CD4-positive, CD25-positive, alpha-beta regulatory T cell (primary cell): ENCODE measurements around the gene BRSK2. TPM values are rescaled to one million over a fixed set of nuclear protein-coding genes. Genes with fewer than 3 reads are reported as not detected.
A peak's percentile ranks its signal among the peaks of the same experiment; 100 is the strongest.

Experiments used
- ATAC-seq, 2 donors: fragments of 150-1000 bp; cut with Tn5 transposase; one replicate each; pipeline ENCODE4 v1.10.0; 2021; ENCODE audit warnings: low read depth in 2 of 2, moderate number of reproducible peaks in 2 of 2, moderate library complexity in 1 of 2
- DNase-seq, 3 donors: peaks; one replicate each; pipeline versions ENCODE4 v3.0.0 to v3.0.0-alpha.2; 2012 to 2022; ENCODE audit warnings: mixed read lengths in 1 of 3
- H3K27ac ChIP-seq: one replicate; pipeline ENCODE4 v1.7.0; 2013; ENCODE audit warnings: mild to moderate bottlenecking, low read length; ENCODE audit not compliant: insufficient read depth, poor library complexity, severe bottlenecking
- H3K27me3 ChIP-seq: one replicate; pipeline ENCODE4 v1.7.0; 2013; ENCODE audit warnings: low read length; ENCODE audit not compliant: control insufficient read depth, insufficient read depth
- H3K36me3 ChIP-seq: one replicate; pipeline ENCODE4 v1.7.0; 2013; ENCODE audit warnings: mild to moderate bottlenecking, low read length, moderate library complexity; ENCODE audit not compliant: control insufficient read depth, insufficient read depth
- H3K4me1 ChIP-seq: 2 replicates; pipeline ENCODE4 v1.7.0; 2013; ENCODE audit warnings: mild to moderate bottlenecking, low read length; ENCODE audit not compliant: insufficient read depth, control insufficient read depth, poor library complexity, severe bottlenecking
- H3K4me3 ChIP-seq: one replicate; pipeline ENCODE4 v1.7.0; 2013; ENCODE audit warnings: low read depth, mild to moderate bottlenecking, low read length, moderate library complexity
- H3K9me3 ChIP-seq, 2 experiments: 1 replicate in 1 of 2; 2 replicates in 1 of 2; pipeline ENCODE4 v1.7.0; 2013; ENCODE audit warnings: low read length in 2 of 2, mild to moderate bottlenecking in 1 of 2, moderate library complexity in 1 of 2; ENCODE audit not compliant: control insufficient read depth in 2 of 2
- H3K27ac Mint-ChIP-seq, 3 donors: one replicate each; pipeline ENCODE4 v1.8.0; 2020 to 2022; ENCODE audit warnings: mild to moderate bottlenecking in 3 of 3, mixed read lengths in 3 of 3, moderate library complexity in 2 of 3
- H3K27me3 Mint-ChIP-seq: one replicate; pipeline ENCODE4 v1.8.0; 2022; ENCODE audit warnings: mild to moderate bottlenecking, mixed read lengths
- H3K36me3 Mint-ChIP-seq: one replicate; pipeline ENCODE4 v1.8.0; 2020; ENCODE audit warnings: mixed read lengths
- H3K4me1 Mint-ChIP-seq, 4 donors: one replicate each; pipeline ENCODE4 v1.8.0; 2020 to 2022; ENCODE audit warnings: mixed read lengths in 4 of 4, mild to moderate bottlenecking in 1 of 4
- H3K4me3 Mint-ChIP-seq, 4 donors: one replicate each; pipeline ENCODE4 v1.8.0; 2020 to 2022; ENCODE audit warnings: mild to moderate bottlenecking in 4 of 4, mixed read lengths in 4 of 4, moderate library complexity in 3 of 4
- H3K9me3 Mint-ChIP-seq, 7 donors: one replicate each; pipeline ENCODE4 v1.8.0; 2020 to 2022; ENCODE audit warnings: mixed read lengths in 7 of 7, mild to moderate bottlenecking in 3 of 7, moderate library complexity in 2 of 7
- polyA plus RNA-seq, 4 donors: library from polyadenylated mRNA; unstranded; fragments of 300-500 nt; fragmentation: Illumina TruSeq; gene quantifications; one replicate each; pipeline ENCODE4 v1.2.3, GENCODE V29; 2021
- total RNA-seq: library from RNA; stranded (reverse); gene quantifications from one replicate; pipeline ENCODE4 v1.2.3, GENCODE V29; 2022

Gene BRSK2
- total and polyA plus RNA-seq, 5 donors from 2014 or later, result 0.07 to 0.42 (median 0.08) TPM; not detected in 1

DNA sequence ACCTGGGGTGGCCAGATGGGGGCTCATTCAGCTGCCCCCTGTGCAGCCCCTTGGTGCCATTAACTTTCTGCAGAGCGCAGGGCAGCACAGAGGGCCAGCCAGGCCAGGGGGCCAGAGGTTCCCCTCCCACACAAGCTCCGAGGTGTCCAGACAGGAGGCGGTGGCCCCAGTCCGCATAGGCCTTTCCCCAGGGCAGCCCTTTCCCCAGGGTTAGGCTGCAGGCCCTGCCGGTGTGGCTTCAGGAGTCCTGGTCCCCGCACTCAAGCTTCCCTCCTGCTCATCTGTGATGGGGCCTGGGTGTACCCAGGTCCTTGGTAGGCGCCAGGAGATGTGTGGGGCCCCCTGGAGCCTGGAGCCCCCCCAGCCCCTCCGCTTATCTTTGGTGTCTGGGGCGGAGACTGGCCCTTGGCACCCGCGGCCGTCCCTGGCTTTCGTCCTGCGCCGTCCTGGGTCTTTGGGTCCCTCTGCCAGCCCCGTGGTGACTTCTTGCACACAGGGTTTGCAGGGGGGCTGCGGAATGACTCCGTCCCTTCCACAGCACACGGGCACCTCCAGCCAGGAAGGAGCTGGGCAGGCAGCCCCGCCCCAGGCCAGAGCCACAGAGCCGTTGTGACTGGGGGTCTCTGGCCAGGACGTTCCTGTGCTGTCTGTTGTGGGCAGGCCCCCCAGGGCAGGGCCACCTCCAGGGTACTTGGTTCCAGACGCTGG is 8.9 kb downstream of the BRSK2 start:
- H3K4me3 ChIP-seq, result no peak overlapping the region
- ATAC-seq (no peak), DNase-seq (no peak)
- Mint-ChIP-seq H3K27me3 (no peaks in the 10 kb centered on the region), H3K9me3 (no peaks in the 10 kb centered on the region), H3K36me3 (no peaks in the 10 kb centered on the region), H3K4me3 (no peak overlapping the region), H3K27ac (no peak overlapping the region), H3K4me1 (no peaks in the 10 kb centered on the region)
- no peak overlapping the region for H3K27ac ChIP-seq
- H3K36me3 ChIP-seq, result no peaks in the 10 kb centered on the region
- no peaks in the 10 kb centered on the region for H3K27me3 ChIP-seq
- H3K4me1 ChIP-seq, result no peaks in the 10 kb centered on the region
- H3K9me3 ChIP-seq, result no peaks in the 10 kb centered on the region

DNA sequence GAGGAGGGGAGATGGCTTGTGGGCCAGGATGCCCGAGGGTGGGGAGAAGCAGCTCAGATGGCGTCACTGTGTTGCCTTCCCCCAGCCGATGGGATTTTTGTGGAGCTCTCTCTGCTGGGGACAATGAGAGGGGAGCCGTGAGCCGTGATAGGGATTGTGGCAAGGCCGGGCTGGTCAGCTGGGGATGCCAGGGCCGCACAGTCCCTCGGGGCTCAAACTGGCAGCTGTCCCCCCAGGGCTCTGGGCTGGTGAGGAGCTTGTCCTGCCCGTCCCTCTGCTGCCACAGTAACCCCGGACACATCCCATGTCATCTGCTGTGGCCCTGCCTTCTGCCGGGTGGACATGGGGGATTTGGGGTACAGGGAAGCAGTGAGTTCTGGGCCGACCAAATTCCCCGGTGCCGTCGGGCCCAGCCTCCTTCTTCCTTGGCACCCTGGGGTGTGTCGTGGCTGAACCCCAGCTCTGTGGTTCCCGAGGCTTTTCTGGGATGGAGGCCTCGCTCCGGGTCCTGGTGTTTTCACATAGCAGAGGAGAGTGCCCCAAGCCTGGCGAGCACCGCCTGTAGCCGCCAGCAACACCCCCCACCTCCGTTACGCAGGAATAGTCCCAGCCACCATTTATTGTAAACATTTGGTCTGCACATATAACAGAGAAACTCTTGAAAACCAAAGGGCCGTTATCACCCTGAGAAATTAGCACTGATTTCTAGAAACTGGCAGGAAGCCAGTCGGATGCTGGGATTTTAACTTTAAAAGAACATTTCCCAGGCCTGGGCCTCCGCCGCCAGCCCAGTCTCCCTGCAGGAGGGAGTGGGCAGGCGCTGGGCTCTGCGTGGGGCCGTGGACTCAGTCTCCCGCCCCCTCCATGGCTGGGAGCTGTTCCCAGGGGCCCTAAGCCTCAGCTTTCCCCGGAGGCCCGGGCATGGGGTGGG is 9.9 kb downstream of the BRSK2 start:
- ATAC-seq (no peak), DNase-seq (no peak)
- Mint-ChIP-seq H3K4me1 (no peaks in the 10 kb centered on the region), H3K36me3 (no peaks in the 10 kb centered on the region), H3K27ac (no peak overlapping the region), H3K27me3 (no peaks in the 10 kb centered on the region), H3K9me3 (no peaks in the 10 kb centered on the region), H3K4me3 (no peak overlapping the region)
- Histone ChIP-seq H3K27me3 (no peaks in the 10 kb centered on the region), H3K4me1 (no peaks in the 10 kb centered on the region), H3K9me3 (no peaks in the 10 kb centered on the region), H3K27ac (no peak overlapping the region), H3K4me3 (no peak overlapping the region), H3K36me3 (no peaks in the 10 kb centered on the region)

DNA sequence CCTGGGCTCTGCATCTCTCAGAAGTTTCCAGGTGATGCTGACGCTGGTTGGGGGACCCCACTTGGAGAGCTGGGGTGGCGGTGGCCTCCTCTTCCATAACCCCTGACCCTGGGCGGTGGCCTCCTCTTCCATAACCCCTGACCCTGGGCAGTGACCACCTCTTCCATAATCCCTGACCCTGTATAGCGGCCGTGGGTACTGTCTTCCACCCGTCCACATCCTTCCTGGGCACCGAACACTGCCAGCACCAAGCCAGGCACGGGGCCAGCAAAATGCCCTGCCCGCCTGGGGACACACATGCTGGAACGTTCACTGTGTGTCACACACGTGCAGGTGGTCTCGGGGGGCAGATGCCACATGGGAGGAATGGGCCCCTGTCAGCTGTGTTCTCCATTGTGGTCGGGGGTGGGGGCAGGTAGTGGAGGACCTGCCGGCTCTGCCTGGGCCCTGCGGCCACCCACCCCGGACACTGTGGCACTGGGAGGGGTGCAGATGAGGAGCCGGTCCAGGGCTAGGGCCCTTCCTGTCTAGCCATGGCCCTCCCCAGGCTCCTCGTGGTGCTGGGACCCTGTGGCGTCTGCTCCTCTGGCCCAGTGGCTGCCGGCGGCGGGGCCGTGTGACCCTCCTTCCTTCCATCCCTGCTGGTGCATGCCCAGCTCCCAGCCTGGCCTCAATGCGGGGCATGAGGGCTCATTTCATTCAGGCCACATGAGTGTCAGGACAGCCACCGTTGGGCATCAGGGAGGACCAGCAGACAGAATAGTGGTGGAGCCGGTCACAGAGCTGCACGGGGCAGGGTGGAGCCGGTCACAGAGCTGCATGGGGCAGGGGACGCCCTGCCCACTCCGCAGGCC is 10.8 kb downstream of the BRSK2 start:
- no peaks in the 10 kb centered on the region for H3K9me3 ChIP-seq
- Mint-ChIP-seq H3K4me3 (no peak overlapping the region), H3K27ac (no peak overlapping the region), H3K4me1 (no peaks in the 10 kb centered on the region), H3K36me3 (no peaks in the 10 kb centered on the region), H3K27me3 (no peaks in the 10 kb centered on the region), H3K9me3 (no peaks in the 10 kb centered on the region)
- H3K27ac ChIP-seq, result no peak overlapping the region
- H3K27me3 ChIP-seq, result no peaks in the 10 kb centered on the region
- ATAC-seq (no peak), DNase-seq (no peak)
- no peaks in the 10 kb centered on the region for H3K4me1 ChIP-seq
- H3K36me3 ChIP-seq, result no peaks in the 10 kb centered on the region
- no peak overlapping the region for H3K4me3 ChIP-seq

DNA sequence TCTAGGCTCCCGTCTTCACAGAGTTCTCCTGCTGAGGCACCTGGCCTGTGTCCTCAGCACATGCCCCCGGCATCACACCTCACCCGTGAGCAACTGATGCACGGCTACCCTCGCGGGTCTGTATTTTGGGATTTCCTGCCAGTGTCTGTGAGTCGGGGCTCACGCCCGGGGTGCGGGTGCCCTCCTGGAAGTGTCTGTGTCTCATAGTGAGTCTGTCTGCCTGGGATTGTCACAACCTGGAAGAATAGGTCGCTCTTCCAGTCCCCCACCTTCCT is 11.4 kb downstream of the BRSK2 start:
- Mint-ChIP-seq H3K36me3 (no peaks in the 10 kb centered on the region), H3K27ac (no peak overlapping the region), H3K9me3 (no peaks in the 10 kb centered on the region), H3K4me1 (no peaks in the 10 kb centered on the region), H3K4me3 (no peak overlapping the region), H3K27me3 (no peaks in the 10 kb centered on the region)
- Histone ChIP-seq H3K4me1 (no peaks in the 10 kb centered on the region), H3K4me3 (no peak overlapping the region), H3K36me3 (no peaks in the 10 kb centered on the region), H3K27me3 (no peaks in the 10 kb centered on the region), H3K9me3 (no peaks in the 10 kb centered on the region), H3K27ac (no peak overlapping the region)
- no peak for ATAC-seq
- DNase-seq, result no peak

- no peaks in the 10 kb centered on the region for H3K36me3 ChIP-seq
- no peaks in the 10 kb centered on the region for H3K9me3 ChIP-seq
- Mint-ChIP-seq H3K4me3 (no peak overlapping the region), H3K27me3 (no peaks in the 10 kb centered on the region), H3K4me1 (no peaks in the 10 kb centered on the region), H3K9me3 (no peaks in the 10 kb centered on the region), H3K36me3 (no peaks in the 10 kb centered on the region), H3K27ac (no peak overlapping the region)
- no peak overlapping the region for H3K27ac ChIP-seq
- DNase-seq (peak in 2 of 3 donors; percentile 23 to 42), ATAC-seq (no peak)
- no peaks in the 10 kb centered on the region for H3K4me1 ChIP-seq
- H3K4me3 ChIP-seq, result no peak overlapping the region
- no peaks in the 10 kb centered on the region for H3K27me3 ChIP-seq
These were observed 12.0 kb downstream of the BRSK2 start for GRCh38 chr11:1401656-1402221.

DNA sequence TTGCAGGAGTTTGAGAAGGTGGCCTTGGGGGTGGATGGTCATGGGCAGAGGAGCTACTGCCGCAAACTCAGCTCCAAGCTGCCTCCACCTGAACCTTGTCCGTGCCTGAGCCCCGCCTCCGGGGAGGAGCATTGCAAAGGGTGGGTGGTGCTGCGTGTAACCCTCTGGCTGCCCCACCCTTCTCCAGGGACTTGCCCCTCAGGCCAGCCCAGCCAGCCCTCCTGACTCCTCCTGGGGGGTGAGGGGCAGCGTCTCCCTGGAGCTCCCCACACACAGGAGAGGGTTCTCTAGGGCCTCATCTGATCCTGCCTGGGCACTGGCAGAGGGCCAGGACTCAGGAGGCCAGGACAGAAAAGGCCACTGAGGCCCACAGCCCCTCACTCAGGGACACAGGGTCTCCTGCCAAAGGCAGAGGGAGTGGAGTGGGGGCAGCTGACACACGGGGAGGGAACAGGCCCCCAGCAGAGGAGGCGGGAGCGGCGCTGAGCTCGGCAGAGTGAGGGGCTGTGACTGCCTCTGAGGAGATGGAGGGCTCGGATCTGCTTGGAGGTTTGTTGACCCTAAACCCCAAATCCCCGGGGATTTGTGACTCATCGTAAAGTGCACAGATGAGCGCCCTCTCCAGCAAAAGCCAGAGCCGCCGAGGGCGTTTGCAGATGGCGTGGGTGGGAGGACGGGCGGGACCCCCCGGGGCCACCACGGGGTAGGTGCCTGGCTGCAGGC is 12.8 kb downstream of the BRSK2 start:
- H3K4me1 ChIP-seq, result no peaks in the 10 kb centered on the region
- Mint-ChIP-seq H3K4me3 (no peak overlapping the region), H3K36me3 (no peaks in the 10 kb centered on the region), H3K4me1 (no peaks in the 10 kb centered on the region), H3K9me3 (no peaks in the 10 kb centered on the region), H3K27ac (no peak overlapping the region), H3K27me3 (no peaks in the 10 kb centered on the region)
- H3K27ac ChIP-seq, result no peak overlapping the region
- no peak overlapping the region for H3K4me3 ChIP-seq
- H3K9me3 ChIP-seq, result no peaks in the 10 kb centered on the region
- ATAC-seq, result no peak
- no peak for DNase-seq
- H3K27me3 ChIP-seq, result no peaks in the 10 kb centered on the region
- no peaks in the 10 kb centered on the region for H3K36me3 ChIP-seq

DNA sequence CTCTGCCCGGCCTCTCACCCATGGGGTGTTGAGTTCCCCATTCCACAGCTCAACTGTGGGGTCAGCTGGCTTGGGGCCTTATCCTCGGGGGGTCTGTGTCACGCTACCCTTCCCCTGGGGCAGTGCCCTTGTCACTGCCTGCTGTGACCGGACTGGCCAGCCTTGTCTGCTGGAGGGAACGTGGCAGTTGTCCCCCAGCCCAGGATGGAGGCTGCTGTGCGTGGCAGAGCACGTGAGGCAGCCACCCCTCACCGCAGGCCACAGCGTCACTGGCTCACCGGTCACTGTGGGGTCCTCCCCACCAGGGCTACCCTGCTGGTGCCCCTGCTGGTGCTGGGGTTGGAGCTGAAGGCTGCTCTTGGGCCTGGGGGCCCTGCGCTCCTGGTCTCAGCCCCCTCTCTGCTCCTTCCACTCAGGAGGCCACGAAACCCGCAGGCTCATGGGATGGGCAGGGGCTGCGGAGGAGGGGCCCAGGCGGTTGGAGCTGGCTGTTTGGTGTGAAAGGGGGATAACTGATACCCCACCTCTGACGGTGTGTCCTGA is 13.4 kb downstream of the BRSK2 start:
- Mint-ChIP-seq H3K27me3 (no peaks in the 10 kb centered on the region), H3K4me3 (no peak overlapping the region), H3K4me1 (no peaks in the 10 kb centered on the region), H3K9me3 (no peaks in the 10 kb centered on the region), H3K27ac (no peak overlapping the region), H3K36me3 (no peaks in the 10 kb centered on the region)
- Histone ChIP-seq H3K36me3 (no peaks in the 10 kb centered on the region), H3K4me3 (no peak overlapping the region), H3K9me3 (no peaks in the 10 kb centered on the region), H3K27ac (no peak overlapping the region), H3K27me3 (no peaks in the 10 kb centered on the region), H3K4me1 (no peaks in the 10 kb centered on the region)
- DNase-seq, result no peak
- no peak for ATAC-seq
